Glomerular visceral epithelial cell (primary cell): ENCODE results near the gene GNAI2.
A peak's percentile ranks its signal among the peaks of the same experiment; 100 is the strongest.
"Not testable (repeated sequence)": the region's sequence is repeated elsewhere in the genome, so short reads cannot be mapped to it uniquely, and the experiment has no call there.

Experiments
- DNase-seq: peaks from one replicate; pipeline ENCODE4 v3.0.0-alpha.2; 2016; ENCODE audit errors: extremely low spot score

The GNAI2 gene

DNA sequence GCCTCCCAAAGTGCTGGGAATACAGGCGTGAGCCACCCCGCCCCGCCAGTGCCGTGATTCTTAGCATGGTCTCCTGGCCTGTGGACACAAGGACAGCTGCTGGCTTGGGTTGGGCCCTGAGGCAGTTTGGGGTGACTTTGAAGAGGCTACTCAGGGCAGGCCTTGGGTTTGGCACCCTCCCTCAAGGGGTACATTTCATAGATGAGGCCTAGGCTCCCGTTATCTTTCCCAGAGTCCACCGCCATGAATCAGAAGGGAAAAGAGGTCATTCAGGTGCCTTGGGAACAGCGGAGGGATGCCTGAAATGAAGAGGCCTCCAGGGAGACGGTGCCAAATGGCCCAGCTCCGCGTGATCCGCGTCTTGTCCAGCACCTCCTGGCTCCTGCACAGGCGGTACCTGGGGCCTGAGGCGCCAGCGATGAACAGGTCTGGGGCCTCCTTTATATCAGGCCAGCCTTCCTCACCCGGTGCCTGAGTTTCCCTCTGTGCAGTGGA, 9.3 kb downstream of the GNAI2 start:
- DNase-seq: no peak

DNA sequence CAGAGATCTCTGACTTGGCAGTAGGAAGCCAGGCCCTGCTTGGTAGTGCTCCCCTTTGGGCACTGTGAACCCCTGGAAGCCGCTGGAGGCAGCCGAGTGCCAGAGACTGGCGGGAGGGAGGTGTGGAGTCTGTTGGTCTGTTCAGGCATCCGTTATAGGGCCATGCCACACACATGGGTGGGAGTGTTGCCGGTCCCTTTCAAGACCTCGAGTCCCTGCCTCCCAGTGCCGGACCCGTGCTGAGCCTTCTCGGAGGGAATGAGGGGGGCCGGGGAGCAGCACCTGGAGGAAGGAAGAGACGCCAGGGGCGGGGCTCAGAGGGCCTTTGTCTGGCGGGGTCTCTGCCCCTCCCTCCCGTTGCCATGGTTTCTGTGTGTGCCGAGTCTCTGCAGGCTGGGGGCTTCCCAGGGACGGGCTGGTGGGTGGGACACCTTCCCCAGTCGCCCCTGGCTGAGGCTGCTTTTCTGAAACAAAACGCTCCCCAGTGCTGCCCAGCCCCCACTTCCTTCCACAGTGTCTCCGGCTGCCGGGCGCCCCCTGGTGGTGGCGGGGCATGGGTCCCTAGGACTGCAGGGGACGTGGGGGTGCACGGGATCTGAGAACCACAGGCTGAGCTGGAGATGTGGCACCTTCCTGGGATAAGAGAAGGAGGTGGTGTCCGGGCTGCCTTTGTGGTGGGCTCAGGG, 10.0 kb downstream of the GNAI2 start:
- peak; percentile 92 for DNase-seq

DNA sequence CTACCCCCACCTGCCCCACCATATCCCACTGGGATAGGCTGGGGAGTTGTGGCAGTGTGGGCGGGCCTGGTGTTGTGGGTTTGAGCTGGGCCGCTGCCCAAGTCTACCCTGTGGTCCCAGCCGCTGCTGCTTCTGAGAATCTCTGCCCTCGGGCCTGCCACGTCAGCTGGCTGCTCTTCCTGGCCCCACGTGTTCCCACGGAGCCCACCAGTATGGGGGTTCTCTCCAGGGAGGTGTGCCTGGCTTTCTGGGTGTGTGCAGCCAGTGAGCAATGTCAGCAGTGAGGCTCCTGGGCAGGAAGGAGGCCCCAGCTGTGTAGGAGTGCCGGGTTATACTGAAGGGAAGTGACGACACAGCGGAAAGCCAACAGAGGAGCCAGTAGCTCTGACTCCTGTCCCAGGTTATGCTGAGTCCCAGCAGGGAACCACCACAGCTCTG, 10.5 kb downstream of the GNAI2 start:
- peak; percentile 94 for DNase-seq

DNA sequence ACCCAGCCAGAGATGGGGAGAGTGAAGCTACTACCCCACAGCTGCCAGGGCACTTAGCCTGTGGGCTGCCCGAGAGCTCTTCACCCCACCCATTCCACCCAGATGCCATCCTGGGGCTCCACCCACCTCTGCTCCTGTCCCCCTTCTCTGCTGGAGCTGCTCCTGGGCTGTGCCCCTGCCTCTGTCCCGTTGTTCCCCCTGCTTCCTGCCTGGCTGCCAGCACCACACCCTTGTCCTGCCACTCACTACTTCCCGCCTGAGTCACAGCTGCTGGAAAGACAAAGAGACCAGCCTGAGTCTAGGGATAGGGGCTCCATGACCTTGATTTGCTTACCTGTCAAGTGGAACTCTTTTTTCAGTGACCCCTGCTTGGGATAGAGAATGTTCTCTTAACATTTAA, 12.4 kb downstream of the GNAI2 start:
- DNase-seq: no peak

DNA sequence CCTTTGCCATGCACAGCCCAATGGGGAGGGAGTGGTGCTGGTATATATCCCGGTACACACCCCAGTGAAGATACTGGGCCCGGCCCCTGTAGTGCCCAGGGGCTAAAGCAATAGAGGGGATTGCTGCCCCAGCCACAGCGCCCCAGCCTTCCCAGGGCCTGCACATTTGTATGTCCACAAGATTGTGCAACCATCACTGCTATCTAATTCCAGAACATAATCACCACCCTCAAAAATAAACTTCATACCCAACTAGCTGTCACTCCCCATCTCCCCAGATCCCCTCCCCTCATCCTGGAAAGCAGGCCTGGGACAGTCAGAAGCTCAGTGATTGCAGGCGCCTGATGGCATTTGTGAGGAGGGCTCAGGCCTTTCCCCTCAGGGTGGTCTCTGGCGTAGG, 13.5 kb downstream of the GNAI2 start:
- no peak for DNase-seq

DNA sequence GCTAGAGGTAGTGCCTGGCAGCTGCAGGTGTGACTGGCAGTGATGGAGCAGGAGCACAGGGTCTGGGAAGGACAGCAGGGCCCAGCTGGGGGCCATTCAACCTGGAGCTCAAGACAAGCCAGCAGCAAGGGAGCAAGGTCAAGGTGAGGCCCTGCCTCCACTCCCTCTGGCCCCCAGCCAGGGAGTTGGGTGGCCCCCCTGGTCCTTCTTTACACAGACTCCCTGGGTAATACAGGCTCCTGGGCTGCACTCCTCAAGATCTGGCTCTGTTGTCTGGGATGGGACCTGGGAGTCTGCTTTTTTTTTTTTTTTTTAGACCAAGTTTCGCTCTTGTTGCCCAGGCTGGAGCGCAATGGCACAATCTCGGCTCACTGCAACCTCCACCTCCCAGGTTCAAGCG, 14.5 kb downstream of the GNAI2 start:
- no peak for DNase-seq

DNA sequence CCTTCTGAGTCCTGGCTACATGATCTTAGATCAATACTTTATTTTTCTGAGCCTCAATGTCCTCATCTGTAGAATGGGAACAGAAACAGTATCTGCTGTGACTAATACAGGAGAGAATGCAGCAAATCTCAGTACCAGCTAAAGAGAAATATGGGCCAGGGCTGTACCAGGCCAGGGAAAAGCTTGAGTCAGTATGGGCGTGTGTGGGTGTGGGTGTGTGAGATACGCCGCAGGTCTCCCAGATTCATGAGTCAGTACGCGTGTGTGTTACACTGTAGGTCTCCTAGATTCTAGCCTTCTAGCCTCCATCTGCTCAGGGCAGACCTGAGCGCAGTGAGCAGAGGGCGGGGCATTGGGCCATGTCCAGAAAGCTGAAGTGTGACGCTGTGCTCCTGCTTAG, 15.2 kb downstream of the GNAI2 start:
- peak; percentile 81 for DNase-seq

DNA sequence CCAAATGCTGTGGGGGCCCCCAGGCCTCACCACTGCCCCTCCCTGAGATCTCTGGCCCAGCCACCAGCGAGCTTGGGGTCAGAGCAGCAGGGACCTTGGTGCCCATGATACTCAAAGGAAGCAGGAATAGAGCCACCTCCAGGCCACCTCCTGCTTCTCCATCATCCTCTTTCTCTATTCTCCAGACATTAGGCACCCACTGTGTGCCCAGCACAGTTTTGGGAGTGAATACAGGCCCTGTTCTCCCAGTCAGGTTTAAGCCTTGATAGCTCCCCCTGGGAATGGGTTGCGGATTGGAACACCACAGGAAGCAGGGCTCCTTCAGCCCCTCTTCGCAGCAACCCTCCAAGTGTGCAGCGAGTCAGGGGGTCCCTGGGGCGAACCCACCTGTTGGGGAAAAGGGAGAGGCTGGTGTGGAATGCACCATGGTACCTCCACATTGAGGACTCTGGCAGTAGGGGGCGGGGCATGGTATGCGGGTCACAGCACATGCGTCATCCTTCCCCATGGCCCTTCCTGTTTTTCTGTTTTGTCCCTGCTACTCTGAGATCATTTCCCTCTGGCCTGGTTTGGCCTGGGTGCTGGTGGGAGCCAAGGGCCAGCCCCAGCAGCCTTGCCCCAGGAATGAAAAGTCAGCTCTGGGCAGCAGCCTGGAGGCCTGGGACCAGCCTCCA, 18.7 kb downstream of the GNAI2 start:
- no peak for DNase-seq

DNA sequence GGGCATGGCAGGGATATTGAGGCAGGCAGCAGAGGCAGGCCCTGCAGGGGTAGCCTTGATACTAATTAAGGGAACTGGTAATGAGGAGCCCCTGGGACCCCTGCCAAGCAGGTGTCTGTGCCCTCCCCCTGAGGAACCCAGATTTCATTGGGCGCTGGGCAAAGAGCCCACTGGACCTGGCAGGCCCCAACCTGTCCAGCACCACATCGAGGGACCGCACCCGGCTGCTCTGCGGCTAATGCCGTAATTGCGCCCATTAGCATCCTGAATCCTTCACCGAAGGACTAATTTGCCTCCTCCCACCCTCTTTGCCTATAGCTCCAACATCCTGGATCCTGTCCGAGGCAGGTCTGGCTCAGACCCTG, 19.2 kb downstream of the GNAI2 start:
- DNase-seq: no peak

DNA sequence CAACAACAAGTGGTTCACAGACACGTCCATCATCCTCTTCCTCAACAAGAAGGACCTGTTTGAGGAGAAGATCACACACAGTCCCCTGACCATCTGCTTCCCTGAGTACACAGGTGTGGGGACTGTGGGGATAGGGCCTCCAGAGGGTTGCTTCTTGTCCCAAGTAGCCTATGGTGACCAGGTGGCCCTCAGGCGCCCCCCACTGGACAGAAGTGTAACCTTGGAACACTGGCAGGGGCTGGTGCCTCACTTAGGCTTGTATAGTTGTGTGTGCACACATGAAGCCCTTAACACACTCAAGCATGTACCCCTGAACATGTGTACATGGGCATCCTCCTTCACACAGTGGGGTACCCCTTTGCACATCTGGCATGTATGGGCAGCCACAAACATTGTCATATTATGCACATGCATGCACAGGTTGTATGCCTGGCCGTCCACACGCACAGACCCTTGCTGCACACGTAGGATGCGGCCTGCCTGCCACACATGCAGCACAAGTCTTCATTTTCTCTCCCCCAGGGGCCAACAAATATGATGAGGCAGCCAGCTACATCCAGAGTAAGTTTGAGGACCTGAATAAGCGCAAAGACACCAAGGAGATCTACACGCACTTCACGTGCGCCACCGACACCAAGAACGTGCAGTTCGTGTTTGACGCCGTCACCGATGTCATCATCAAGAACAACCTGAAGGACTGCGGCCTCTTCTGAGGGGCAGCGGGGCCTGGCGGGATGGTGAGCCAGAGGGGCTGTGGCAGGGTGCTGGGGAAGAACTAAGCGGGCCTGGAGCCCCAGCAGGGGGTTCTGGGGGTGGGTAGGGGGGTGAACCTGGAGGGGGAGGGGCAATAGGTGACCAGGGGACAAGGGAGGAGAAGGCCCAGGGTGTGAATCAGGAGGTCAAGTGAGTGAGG, 21.2 kb downstream of the GNAI2 start:
- peak; percentile 51 for DNase-seq

DNA sequence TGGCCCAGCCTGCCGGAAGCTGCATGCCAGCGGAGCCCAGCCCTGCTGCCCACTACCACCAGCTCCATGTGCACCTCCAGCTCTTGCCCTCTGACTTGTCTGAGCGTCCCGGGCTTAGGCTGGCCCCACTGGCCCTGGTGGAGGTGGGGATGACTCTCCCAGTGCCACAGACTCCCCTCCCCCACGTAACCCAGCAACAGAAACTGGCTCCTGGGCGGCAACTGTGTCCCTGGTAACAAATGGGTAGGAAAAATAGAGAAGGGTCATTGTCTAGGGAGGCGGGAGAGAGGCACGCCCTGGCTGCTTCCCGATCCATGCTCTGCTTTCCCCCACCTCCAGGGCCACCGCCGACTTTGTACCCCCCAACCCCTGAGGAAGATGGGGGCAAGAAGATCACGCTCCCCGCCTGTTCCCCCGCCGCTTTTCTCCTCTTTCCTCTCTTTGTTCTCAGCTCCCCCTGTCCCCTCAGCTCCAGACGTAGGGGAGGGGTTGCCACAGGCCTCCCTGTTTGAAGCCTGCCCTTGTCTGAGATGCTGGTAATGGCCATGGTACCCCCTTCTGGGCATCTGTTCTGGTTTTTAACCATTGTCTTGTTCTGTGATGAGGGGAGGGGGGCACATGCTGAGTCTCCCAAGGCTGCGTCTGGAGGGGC, 22.2 kb downstream of the GNAI2 start:
- DNase-seq: no peak

DNA sequence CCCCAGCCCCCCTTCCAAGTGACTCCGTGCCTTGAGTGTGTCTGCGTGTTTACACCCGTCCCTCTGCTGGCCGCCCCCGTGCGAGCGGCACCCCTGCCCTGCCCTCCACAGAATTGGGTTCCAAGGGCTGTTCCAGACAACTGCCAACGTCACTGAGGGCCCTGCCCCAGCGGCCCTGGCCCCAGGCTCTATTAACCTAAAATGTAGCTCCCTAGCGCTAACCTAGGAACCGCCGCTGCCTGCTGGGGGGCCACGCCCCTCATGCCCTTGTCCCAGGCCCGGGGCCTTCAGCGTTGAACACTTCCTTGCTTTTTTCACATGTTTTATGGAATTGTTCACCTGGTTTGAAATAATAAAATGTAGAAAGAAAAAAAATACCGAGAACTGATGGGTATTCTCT, 23.0 kb downstream of the GNAI2 start:
- no peak for DNase-seq

DNA sequence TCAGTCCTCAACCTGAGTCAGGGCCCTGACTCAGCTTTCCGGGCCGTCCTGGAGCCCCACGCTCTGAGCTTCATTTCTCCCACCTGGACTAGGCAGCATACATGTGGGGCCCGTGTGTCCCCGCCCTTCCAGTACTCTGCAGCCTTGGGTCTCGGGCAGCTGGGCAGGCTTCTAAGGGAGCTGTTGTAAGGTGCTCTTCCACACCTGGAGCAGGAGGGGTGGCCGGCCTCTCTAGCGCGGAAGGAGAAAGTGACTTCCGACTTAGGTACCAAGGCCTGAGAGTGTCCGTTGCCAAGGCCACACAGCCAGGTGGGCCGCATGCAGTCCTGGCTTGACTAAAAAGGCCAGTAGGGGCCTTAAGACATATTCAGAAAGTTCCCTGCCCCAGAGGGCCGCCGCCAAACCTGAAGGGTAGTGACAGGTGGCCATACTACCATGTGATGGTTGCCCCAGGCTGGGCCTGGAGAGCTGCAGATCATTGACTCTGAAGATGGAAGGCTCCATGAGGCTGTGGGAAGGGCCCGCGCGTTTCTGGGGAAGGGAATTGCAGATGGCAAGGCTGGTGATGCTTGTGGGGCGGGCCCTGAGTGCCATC, 23.5 kb downstream of the GNAI2 start:
- no peak for DNase-seq

DNA sequence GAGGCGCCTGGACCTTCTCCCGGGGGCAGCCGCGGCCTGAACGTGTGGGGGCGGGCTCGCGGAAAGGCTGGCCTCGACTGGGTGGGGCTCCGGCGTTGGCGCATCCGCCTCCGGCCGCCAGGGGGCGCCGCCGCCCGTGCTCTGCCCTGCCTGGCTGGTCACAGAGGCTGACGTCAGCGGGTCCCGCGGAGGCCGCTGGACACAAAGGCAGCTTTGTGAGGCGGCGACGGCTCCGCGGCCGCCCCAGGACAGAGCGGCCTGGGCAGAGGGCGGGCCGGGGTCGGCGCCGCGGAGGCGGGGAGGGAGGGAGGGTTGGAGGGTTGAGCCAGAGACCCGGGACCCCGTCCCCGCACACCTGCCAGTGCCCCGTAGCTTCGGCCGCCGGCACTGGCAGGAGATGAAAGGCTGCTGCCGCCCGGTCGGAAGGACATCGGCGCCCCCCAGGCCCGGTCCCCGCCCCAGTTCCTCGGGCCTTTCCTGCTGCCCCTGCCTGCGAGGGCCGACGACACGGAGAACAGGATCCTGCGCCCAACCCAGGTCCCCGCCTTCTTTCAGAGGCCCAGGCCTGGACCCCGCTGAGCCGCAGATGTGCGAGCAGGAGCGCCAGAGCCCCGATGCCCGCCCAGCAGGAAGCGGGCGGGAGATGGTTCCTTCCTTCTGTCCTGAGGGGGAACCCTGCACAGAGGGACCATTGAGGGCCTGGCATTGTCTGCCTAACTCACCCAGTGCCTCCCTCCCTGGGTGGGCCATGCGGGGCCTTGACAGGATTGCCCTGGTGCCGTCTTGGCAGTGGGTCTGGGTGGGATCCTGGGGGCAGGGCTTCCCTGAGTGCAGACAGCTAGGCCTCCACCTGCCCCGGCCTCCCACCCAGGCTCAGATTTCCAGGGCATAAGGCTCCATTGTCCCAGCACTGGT, 24.3 kb downstream of the GNAI2 start:
- peak; percentile 91 for DNase-seq

DNA sequence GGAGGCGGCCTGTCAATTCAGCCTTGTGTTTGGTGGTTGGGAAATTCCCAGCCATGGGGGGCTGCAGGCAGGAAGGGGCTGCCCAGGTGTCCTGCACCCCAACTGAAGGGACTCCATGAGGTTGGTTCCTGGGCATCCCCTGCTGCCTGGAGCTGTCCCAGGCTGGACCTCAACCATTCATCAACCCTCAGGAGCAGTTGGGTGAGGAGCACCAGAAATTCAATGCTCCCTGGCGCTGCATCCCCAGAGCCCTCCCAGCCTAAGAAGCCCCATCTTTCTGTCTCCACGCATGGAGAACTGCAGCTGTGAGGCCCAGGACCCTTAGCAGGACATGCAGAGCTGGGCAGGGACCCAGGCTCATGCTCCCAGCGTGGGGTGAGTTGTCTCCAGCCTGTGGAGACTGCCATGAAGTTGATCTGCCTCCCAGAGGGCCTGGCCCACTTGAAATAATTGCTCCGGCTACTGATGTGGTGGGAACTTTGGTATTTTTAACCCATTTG, 25.0 kb downstream of the GNAI2 start:
- DNase-seq: no peak

DNA sequence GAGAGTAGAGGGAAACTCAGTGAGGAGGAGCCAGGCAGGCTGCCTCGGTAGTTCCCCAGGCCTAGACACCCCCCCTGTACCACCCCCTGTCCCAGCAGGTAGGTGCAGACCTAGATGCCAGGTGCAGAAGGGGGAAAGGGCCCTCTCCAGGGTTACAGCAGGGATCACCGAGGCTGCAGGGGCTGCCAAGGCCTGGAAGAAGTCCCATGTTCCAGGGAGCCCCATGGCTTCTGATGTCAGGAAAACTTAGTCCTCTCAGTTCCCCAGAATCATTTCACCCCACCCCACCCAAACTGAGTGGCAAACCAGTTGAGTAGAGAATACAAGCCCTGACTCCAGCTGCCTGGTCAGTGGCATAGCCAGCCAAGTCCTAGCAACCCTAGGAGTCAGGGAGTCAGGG, 25.5 kb downstream of the GNAI2 start:
- DNase-seq: no peak

DNA sequence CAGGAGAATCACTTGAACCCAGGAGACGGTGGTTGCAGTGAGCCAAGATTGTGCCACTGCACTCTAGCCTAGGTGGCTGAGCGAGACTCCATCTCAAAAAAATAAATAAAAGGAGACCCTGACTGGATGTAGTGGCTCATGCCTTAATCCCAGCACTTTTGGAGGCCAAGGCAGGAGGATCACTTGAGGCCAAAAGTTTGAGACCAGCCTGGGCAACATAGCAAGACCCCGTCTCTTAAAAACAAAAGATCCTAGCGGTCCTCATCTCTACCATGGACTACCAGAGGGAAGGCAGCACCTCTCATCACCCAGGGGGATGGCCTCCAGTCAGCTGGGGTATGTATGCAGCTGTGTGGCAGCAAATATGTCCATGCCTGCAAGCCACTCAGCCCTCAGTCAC, 26.2 kb downstream of the GNAI2 start:
- DNase-seq: not testable (repeated sequence)

DNA sequence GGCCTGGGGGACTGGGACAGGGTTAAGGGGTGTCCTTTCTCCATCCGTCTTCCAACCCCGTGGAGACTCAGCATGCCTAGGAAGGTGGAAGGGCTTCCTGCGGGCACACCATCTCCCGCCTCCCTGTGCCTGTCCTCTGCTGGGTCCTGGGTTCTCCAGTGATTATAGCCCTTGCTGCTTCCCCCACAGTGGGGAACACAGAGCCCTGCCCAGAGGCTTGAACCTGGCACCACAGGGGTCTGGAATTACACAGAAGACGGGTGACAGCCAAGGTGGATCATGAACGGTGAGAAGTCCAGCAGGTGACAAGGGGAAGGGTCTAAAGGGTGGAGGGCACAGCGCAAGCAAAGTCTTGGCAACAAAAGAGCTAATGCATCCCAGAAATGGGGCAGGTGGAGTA, 26.8 kb downstream of the GNAI2 start:
- DNase-seq: no peak

DNA sequence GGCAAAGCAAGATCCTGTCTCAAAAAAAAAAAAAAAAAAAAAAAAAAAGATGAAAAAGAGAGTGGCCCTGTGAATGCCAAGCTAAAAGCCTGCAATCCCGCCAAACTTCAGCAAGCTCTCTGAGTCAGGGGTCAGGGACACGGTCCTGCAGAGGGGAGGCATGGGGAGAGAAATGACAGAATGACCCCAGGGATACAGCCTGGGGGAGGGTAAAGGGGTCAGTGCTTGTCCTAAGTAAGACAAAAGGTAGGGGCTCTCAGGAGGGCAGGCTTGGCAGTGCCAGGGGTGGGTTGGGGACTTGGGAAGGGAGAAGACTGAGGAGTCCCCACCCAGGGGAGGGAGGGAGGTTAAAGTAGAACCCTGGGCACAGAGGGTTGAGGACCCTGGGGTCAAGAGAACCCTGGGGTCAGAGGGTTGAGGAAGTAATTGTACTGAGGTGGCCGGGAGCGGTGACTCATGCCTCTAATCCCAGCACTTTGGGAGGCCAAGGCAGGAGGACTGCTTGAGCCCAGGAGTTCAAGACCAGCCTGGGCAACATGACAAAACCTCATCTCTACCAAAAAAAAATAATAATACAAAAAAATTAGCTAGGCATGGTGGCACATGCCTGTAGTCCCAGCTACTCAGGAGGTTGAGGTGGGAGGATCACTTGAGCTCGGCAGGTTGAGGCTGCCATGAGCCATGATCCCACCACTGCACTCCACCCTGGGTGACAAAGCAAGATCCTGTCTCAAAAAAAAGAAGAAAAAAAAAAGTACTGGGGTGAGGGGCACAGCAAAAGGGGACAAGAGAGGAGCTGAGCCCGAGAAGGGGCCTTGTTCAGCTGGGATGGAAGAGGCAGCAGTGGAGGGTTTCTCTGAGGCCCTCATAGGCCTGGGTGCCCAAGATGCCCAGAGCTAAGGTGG, 27.7 kb downstream of the GNAI2 start:
- DNase-seq: no peak
